ENCODE data around the gene CLDN1.

The CLDN1 gene, protein sequence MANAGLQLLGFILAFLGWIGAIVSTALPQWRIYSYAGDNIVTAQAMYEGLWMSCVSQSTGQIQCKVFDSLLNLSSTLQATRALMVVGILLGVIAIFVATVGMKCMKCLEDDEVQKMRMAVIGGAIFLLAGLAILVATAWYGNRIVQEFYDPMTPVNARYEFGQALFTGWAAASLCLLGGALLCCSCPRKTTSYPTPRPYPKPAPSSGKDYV

DNA sequence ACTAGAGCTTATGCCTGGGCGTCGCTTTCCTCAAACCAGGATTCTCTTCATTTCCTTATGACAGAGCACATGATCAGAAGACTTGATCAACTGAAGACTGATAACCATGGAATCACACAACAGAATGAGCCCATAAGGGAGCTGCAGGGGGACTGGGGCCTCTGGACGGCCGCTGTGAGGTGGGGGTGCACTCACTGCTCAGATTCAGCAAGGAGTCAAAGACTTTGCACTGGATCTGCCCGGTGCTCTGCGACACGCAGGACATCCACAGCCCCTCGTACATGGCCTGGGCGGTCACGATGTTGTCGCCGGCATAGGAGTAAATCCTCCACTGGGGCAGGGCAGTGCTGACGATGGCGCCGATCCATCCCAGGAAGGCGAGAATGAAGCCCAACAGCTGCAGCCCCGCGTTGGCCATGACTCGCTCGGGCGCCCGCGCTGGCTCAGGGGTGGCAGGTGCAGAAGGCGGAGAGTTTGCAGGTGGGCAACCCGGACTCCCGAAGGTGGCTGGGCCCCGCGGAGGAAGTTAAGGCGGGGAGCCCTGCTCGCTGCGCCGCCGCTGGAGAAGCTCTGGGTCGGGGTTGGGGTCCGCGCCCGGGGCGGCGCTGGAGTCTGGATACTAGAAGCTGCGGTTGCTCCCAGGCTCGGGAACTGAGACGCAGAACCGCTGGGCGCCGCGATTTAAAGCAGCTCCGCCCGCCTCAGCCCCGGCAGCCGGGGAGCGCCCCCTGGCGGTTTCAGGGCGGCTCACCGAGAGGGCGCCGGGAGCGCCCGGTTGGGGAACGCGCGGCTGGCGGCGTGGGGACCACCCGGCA lies at the start of gene CLDN1:
Gene CLDN1 (minus strand): TSS at position 658 of the 815 bp plus-strand sequence. CDS start 240 bp downstream, at position 418.
- peak; percentile 79 for DNase-seq

DNA sequence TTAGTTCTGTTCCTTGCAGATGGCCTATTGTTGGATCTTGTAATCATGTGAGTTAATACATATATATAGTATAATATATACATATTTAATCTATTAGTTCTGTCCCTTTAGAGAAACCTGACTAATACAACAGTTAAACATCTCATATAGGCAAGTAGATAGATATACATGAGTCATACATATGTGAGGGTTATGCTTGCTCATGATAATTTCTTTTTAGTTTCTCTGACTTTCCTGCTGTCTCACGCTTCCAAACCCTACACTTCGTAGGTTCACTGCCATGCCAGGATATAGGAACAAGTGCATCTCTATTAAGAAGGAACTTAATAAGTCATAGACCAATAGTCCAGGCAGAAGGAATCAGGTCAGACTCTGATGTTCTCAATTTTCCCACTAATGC lies 48.9 kb upstream of the CLDN1 start:
- no peak for DNase-seq

GRCh38 chr3:190370369-190370768 lies 48.1 kb upstream of the CLDN1 start:
- no peak for DNase-seq

DNA sequence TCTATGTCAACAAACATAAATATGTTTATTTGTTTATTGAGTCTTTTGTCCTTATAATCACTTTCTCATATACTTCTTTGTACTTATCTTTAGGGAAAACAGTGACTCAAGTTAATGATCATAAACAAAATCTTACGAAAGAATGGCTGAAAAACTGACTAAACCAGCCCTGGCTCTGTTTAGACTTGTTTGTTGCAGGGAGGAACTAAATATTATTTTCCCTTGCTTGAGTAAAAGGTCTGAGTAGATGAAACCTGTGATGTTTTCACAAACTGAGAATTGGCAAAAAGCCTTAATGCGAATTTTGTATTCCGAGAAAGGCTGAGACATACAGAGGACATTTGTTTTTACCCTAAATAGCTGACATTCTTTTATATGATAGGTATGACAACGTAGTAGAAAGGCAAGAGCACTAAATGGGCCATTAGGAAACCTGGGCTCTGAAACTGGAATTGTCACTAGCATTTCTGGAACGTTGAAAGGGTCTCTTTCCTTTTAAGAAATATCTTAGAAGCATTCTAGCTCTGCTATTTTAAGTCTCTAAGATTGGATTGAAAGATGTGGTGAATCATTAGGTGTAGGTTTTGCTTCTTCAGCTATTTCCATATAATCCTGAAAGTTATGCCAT lies 47.5 kb upstream of the CLDN1 start:
- no peak for DNase-seq

DNA sequence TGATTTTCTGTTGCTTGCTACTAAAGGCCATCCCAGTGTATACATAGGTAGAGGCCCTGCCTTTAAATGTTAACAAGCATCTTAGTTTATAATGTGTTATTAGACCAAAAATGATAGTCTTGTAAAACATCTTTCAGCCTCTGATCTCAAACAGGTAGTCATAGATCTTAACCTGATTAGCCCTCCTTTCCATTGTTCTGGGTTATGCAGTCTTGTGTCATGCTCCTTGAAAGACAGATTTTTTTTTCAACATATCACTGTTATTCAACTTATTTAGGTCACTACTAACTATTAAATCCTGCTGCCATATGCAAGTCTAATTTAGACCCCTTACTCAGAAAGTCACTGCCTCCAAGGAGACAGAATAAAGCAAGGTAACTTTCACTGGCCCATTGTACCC lies 46.6 kb upstream of the CLDN1 start:
- DNase-seq = no peak

DNA sequence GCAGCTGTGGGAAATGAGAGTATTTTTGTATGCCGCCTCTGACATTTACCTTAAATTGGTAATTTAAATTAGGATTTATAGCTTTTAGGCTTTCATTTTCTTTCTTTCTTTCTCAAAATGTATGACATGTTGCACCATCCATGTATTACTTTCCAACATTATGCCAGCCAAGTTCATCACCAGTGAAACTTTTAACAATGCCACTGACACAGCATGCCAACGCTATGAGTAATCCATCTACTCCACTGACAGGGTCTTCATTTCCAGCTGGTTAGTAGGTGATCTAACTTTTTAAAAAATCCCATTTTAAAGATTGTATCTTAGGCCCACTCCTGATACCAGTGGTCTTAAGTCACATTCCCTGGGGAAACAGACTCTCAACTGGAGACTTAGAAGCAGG lies 43.9 kb upstream of the CLDN1 start:
- DNase-seq = no peak

- no peak for DNase-seq
Observed at GRCh38 chr3:190362258-190362657, 40.0 kb upstream of the CLDN1 start.

DNA sequence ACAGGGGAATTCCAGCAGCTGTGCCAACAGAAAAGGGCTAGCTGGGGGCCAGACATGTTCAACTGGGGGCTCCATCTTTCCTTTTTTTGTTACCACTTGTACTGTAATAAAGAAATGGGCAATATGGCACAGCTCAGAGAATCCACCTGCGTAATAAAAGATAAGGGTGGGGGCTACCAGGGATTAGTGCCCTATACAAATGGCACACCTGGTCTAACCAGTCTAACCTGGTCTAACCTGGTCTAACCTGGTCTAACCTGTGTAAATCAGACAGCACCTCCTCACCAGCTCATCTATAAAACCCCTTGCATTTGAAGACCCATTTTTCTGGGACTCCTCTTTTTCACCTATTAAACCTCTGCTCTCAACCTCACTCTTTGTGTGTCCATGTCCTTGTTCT lies 39.5 kb upstream of the CLDN1 start:
- no peak for DNase-seq

DNA sequence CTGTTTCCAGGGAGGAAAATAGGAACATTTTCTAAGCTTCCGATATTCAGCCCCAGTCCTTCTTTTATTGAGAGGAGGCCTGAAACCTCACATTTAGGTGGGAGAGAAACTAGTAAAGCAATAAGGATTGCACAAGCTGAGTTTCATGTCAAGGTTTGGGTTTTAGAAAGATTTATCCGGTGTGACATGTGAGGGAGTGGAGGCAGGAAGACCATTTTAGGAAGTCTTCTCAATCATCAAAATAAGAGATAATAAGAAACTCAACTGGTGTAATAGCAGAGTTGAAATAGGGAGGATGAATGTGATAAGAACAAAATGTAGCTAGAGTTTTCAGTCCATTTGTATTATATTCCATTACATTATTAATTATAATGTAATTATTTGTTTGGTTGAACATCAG lies 38.0 kb upstream of the CLDN1 start:
- DNase-seq = no peak

GRCh38 chr3:190359813-190360212 lies 37.6 kb upstream of the CLDN1 start:
- no peak for DNase-seq

DNA sequence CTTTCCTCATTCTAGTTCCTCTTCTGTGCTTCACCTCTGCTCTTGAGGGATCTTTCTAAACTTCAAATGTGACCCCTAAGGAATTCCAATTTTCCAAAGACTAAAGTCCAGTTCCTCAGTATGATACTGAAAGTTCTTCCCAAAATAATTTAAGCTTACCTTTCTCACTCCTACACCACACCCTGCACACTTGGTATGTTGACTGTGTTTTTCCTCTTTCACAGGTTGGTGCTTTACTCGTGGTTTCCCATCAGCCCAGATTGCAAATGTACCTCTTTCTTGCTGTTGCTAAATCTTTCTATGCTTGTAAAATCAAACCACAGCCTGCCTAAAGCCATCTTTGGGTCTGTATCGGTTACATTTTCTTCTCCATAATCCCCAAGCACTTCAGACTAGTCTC lies 35.2 kb upstream of the CLDN1 start:
- no peak for DNase-seq

- no peak for DNase-seq
Observed at GRCh38 chr3:190356246-190356645, 34.0 kb upstream of the CLDN1 start.

GRCh38 chr3:190352861-190353457 lies 30.7 kb upstream of the CLDN1 start:
- no peak for DNase-seq

- DNase-seq = no peak
Observed at GRCh38 chr3:190346541-190346940, 24.3 kb upstream of the CLDN1 start.

DNA sequence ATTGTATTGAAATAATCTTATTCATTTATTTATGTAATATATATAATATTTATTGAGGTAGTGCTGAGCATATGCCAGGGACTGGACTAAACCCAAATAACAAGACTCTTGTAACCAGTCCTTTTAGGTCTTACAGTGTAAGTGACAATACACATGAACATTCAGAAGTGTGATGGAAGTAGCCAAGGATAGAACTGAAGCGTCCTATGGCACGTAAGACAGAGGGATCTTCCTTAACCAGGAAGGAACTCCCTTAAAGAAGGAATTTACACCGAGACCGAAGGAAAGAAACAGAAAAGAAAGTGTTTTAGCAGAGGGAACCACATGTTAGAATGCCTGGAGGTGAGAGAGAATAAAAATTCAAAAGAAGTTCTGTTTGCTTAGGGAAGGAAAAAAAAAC lies 23.6 kb upstream of the CLDN1 start:
- no peak for DNase-seq

GRCh38 chr3:190345027-190345821 lies 23.0 kb upstream of the CLDN1 start:
- DNase-seq = no peak

DNA sequence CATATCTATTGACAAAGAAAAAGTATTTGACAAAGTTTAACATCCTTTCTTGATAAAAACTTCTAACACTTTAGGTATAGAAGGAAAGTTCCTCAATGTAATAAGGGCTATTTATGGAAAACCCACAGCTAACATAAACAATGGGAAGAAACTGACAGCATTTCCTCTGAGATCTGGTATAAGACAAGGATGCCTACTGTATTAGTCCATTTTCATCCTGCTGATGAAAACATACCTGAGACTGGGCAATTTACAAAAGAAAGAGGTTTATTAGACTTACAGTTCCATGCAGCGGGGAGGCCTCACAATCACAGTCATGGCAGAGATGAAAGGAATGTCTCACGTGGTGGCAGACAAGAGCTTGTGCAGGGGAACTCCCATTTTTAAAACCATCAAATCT lies 17.8 kb upstream of the CLDN1 start:
- no peak for DNase-seq

GRCh38 chr3:190339130-190339529 lies 16.9 kb upstream of the CLDN1 start:
- no peak for DNase-seq

DNA sequence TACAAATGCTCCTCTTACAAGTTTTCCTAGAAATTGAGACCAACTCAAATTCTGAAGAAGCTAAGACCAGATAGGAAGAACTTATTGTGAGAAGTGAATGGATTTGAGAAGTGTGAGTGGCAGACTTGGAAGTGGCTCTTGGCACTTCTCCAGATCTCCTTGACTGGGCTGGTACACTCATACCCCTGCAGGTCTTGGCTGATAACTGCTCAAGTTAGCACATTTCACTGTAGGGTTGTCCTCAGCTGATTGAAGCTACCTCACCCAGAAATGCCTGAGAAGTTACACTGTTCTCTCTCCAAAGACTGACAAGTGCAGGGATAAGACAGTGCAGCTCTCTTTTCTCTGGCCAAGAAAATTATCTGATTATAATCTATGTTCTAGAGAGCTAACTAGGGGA lies 16.5 kb upstream of the CLDN1 start:
- DNase-seq = no peak

DNA sequence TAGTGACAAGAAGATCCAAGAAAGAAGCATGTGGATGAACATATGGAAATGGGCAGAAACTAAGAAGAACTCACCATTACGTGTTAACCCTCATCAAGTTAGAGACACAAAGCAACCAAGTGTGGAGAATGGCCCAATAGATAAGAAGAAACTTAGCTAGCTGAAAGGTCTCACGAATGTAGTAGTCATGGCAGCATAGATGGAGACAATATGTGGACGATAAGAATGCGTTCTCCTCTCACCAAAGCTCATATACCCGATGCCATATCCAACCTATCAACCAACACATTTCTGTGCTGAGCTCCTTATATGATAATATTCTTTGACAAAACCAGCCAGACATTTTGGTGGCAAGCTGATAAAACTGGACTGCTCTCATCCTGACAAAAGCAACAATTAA lies 15.1 kb upstream of the CLDN1 start:
- no peak for DNase-seq

- DNase-seq = no peak
Observed at GRCh38 chr3:190336516-190337189, 14.4 kb upstream of the CLDN1 start.

- DNase-seq = no peak
Observed at GRCh38 chr3:190333961-190334360, 11.7 kb upstream of the CLDN1 start.
